A375 (cell line): ENCODE data around the gene NKX2-3. TPM values are rescaled to one million over a fixed set of nuclear protein-coding genes. Genes with fewer than 3 reads are reported as not detected.

Experiments
- total RNA-seq: library from RNA; depleted of rRNA; stranded (reverse); fragments of >200 nt; shearing (Covaris generic); gene quantifications from 2 replicates; pipeline ENCODE4 v1.2.3, GENCODE V29; 2014; rRNA removed

Gene NKX2-3
- 0.13 TPM in 1 of 2 replicates, not detected in the other for total RNA-seq

DNA sequence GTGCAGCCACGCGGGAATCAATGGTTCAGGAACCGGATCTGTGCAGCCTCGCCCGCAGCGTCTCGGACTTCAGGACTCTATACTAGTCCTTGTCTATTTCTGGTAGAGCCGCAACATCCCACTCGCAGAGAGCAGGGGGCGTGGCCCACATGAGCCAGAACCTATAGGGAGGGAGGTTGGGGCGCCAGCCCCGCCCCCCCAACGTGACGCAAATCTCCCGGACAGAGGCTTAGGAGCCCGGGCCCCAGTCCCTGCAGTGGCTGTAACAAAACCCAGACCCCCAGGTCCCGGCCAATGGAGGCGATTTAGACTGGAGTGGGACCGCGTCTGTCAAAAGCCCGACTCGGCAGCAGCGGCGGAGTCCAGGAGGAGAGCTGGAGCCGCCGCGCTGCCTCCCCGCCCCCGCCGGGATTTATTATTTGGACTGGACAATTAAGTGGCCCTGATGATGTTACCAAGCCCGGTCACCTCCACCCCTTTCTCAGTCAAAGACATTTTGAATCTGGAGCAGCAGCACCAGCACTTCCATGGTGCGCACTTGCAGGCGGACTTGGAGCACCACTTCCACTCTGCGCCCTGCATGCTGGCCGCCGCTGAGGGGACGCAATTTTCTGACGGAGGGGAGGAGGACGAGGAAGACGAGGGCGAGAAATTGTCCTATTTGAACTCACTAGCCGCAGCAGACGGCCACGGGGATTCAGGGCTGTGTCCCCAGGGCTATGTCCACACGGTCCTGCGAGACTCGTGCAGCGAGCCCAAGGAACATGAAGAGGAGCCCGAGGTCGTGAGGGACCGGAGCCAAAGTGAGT lies at the start of gene NKX2-3:
Gene NKX2-3, plus strand, starts transcription at position 256 of the 809 bp plus-strand sequence. Its CDS starts 190 bp downstream, at position 446.

Other genes with a start within 250 kb of the NKX2-3 start
- gene CNNM1, start 203.6 kb upstream of the NKX2-3 start, total RNA-seq, result 0.05 TPM in 1 of 2 replicates, not detected in the other
- gene GOT1, start 102.3 kb upstream of the NKX2-3 start, total RNA-seq, result 52.7 and 63.4 TPM in 2 replicates
- gene SLC25A28, start 87.5 kb downstream of the NKX2-3 start, total RNA-seq, result 16.9 and 18.3 TPM in 2 replicates
- gene ENTPD7, start 126.6 kb downstream of the NKX2-3 start, total RNA-seq, result 6.5 and 6.8 TPM in 2 replicates
- gene COX15, start 199.2 kb downstream of the NKX2-3 start, total RNA-seq, result 33.5 and 35.8 TPM in 2 replicates
- 22.4 and 24.8 TPM in 2 replicates for gene CUTC, start 199.3 kb downstream of the NKX2-3 start, total RNA-seq
- gene ABCC2, start 249.7 kb downstream of the NKX2-3 start, total RNA-seq, result 13.4 and 16.9 TPM in 2 replicates